Measurements from ENCODE around the gene NRP2.
A peak's percentile ranks its signal among the peaks of the same experiment; 100 is the strongest.

NRP2 gene

DNA sequence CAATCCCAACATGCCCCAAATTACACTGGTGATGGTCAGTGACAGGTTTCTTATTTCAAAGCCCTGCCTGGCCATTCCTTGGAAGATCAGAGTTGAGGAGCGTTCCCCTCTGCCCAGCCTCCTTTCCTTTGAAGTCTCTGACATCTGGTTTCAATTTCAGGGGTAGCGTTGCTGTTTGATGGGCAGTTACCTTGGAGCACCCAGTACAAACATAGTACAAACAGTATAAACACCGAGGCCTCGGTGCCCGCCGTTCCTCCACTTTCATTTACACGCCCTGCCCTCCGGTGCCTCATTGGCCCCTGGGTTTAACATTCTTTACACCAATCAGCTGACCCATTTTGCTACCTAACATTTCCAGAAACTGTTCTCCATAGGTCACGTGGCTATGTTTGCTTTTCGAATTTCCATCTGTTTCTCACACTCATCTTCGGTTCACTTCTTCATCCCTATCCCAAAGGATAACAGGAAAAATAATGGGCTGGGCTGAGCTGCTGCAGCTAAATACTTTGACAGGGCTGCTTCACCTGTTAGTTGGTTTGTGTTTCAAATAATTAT, 65.6 kb downstream of the NRP2 start:
- TF ChIP-seq GATA2 (IDR thresholded peaks at IDR 0.05; ENCODE audit: low read depth, low read length) (no peak), GATA3 (IDR thresholded peaks at IDR 0.05; ENCODE audit: low read depth, low read length) (no peak)

DNA sequence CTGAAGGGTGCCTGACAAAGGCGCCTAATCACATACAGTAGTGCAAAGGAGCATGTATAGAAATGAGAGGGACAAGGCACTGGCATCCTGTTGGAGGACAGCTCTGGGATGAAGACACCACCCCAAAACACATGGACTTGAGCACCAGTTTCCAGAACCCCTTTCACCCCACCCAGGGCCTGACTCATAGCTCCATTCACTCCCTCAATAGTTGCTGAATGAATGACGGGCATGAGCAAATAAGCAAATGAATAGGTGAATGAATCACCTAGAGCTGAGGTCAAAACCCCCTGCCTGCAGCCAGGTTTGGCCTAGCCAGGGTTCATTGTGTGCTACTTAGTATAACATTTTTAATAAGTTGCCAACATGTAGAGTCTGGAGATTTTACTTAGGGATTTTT, 66.3 kb downstream of the NRP2 start:
- TF ChIP-seq GATA2 (IDR thresholded peaks at IDR 0.05; ENCODE audit: low read depth, low read length) (no peak), GATA3 (IDR thresholded peaks at IDR 0.05; ENCODE audit: low read depth, low read length) (no peak)

DNA sequence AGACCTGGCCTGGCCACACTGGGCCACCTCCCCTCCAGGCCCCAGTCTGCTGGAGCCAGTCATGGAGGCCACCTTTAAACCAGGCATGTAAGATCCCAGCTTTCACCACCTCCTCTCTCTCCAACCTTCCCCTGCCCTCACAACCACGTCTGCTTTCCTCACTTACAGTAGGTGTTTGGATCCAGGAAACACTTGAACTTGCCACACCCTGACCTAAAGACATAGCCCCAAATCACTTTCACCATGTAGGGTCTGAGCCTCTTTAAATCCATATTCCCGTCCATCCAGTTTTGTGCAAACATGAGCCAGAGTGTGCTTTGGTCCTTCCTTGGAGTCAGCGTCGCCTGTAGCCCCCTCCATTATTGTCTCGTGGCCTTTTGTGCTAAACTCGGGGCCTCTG, 66.8 kb downstream of the NRP2 start:
- no peak for TF ChIP-seq GATA2 (IDR thresholded peaks at IDR 0.05; ENCODE audit: low read depth, low read length)
- TF ChIP-seq GATA3 (IDR thresholded peaks at IDR 0.05; ENCODE audit: low read depth, low read length) = no peak

DNA sequence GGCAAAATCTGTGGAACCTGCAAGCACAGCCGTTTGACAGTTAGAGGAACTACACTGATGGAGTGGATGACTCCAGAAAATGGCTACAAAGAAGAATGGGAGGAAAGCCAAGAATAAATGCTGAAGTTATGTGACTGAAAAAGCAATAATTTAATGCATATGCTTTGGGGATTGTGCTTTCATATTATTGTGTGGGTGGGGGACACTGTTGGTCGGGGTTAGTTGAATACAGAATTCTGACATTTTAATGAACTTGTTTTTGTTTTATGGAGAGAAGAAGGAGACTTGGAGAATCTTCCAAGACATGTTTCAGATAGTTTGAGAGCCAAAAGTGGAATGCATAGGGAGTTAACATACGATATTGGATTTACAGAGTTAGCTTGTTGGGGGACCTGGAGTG, 68.5 kb downstream of the NRP2 start:
- TF ChIP-seq GATA2 (IDR thresholded peaks at IDR 0.05; ENCODE audit: low read depth, low read length) (no peak), GATA3 (IDR thresholded peaks at IDR 0.05; ENCODE audit: low read depth, low read length) (no peak)

DNA sequence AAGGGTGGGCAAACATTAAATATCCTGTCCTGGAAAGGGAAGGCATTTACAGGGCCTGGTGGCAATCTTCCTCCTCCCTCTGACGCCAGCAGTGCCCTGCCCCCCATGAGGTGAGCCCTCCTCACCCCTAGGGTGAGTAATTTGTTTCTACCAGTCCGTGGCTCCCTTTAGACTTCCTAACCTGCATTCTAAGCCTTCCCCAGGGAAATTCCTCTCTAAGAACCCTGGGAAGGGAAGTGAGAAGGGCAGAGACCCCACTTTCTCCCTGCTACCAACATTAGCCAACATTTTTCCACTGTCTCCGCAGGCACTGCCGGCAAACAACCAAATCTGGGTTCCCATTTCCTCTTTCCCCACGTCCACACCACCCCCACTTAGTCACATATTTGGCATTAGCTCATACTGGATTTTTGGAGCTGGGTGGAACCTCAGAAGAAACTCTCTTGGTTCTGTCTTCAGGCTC, 69.3 kb downstream of the NRP2 start:
- TF ChIP-seq GATA3 (IDR thresholded peaks at IDR 0.05; ENCODE audit: low read depth, low read length) = no peak
- TF ChIP-seq GATA2 (IDR thresholded peaks at IDR 0.05; ENCODE audit: low read depth, low read length) = no peak

DNA sequence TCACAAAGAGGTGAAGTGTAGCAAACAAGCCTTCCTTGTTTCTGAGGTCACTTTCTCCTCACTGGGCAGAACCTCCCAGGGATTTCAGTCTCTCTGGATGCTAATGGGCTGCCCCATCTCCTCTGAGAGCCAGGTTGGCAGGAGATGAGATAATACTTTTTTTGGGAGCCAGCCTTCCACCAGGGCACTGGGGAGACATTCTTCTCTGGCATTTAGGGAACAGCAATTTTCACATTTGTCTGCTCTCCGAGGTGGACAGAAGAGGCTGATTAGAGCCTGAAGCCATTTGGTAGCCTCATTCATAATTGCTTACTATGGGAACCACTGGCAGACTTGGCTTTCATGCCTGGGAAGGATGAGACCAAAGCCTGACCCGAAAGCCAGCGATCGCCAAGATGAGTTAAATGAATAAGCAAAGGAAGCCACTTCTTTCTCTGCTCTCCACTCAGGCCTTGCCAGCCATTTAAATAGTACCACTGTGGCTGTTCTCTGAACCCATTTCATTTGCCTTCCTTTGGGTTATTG, 70.1 kb downstream of the NRP2 start:
- no peak for TF ChIP-seq GATA3 (IDR thresholded peaks at IDR 0.05; ENCODE audit: low read depth, low read length)
- no peak for TF ChIP-seq GATA2 (IDR thresholded peaks at IDR 0.05; ENCODE audit: low read depth, low read length)

DNA sequence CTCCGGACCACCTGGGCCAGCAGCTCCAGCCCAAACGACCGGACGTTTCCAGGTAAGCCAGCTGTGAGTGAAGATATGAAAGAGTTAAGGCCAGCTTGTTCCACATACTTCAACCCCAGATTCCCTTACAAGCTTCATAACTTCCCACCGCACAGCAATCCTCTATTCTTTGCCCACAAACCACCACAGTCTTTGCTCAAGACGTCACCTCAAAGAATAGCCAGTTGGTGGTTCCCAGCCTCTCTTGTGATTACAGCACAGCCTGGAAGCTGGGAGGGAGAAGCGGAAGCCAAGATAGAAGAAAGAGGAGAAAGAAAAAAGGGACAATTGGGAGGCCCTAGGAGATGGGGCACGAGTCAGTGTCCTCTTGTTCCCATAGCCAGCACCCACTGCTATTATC, 70.6 kb downstream of the NRP2 start:
- no peak for TF ChIP-seq GATA2 (IDR thresholded peaks at IDR 0.05; ENCODE audit: low read depth, low read length)
- TF ChIP-seq GATA3 (IDR thresholded peaks at IDR 0.05; ENCODE audit: low read depth, low read length) = no peak

DNA sequence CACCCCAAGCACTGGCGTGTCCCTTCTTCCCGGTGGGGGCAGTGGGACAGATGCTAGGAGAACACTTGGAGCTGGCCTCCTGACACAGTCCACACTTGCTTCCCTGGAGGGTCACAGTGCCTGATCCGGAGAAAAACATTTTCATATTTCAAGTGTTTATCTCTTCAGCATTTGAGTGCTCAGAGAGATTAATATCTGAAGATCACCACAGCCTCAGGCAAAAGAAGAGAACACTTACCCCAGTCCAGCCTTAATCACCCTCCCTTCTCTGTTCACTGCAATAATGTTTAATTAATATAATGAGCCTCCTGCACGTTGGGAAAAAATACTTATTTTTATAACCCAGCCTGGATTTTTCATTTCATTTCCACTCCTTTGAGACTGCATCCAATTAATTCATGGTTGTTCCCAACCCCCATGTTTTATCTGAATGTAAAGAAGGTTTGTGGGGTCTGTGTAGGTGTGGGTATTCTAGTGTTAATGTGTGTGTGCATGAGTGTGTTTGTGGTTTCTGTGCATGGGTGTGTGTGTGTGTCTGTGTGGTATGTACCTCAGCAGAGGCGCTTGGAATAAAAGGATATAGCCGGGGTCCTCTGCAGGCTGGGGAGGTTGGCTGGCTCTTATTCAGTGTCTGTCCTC, 72.1 kb downstream of the NRP2 start:
- TF ChIP-seq GATA2 (IDR thresholded peaks at IDR 0.05; ENCODE audit: low read depth, low read length) = peak; percentile 91
- peak; percentile 75 for TF ChIP-seq GATA3 (IDR thresholded peaks at IDR 0.05; ENCODE audit: low read depth, low read length)

DNA sequence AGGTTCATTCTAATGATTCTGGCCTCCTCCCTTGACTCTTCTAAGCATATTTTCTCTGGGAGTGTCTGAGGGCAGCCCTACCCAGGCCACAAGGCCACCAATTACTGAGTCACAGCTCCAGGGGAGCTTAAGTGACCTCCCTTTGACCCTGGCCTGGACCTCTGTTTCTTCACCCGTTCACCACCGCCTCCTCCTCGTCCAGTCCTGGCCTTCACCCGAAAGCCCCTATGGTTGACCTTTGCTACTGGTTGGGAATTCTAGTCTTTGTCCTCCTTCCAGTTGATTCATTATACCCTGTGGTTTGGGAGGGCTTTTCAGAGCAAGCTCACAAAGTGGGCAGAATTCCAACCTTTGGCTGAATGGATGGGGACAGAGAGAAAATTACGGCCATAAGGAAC, 72.6 kb downstream of the NRP2 start:
- TF ChIP-seq GATA2 (IDR thresholded peaks at IDR 0.05; ENCODE audit: low read depth, low read length) (no peak), GATA3 (IDR thresholded peaks at IDR 0.05; ENCODE audit: low read depth, low read length) (no peak)

DNA sequence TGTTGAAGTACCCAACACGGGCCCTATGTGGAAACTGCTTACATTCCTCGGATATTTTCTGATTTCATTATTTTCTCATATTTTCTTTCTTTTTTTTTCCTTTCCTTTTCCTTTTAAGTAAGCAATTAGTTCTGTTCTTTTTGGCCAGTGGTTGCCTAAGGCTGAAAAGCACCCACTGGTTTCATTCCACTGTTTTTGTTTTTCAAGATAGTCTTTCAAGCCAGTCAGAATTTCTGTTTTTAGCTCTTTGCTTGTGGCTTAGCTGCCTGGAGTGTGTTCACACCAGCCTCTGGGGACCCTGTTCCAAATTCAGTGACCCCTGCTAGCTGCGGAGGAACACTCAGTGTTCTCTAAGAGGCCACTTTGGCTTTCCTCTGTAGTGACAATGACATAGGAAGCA, 73.6 kb downstream of the NRP2 start:
- TF ChIP-seq GATA3 (IDR thresholded peaks at IDR 0.05; ENCODE audit: low read depth, low read length) = no peak
- no peak for TF ChIP-seq GATA2 (IDR thresholded peaks at IDR 0.05; ENCODE audit: low read depth, low read length)

DNA sequence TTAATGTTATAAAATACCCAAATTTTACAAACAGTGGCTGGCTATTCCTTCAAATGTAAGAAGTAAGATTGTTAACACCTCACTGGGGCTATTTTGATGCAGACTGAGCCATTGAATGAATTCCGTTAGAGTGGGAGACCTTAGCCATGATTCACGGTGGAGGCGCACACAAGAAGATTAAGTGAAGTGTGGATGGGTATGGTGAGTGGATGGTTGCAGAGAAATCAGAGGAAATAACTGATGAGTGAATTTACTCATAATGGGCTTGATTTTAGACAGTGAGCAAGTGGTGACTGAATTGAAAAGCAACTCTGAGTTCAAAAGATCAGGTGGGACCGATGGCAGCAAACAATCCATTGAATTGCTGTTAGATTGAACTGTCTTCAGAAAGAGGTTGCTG, 75.0 kb downstream of the NRP2 start:
- no peak for TF ChIP-seq GATA2 (IDR thresholded peaks at IDR 0.05; ENCODE audit: low read depth, low read length)
- no peak for TF ChIP-seq GATA3 (IDR thresholded peaks at IDR 0.05; ENCODE audit: low read depth, low read length)

DNA sequence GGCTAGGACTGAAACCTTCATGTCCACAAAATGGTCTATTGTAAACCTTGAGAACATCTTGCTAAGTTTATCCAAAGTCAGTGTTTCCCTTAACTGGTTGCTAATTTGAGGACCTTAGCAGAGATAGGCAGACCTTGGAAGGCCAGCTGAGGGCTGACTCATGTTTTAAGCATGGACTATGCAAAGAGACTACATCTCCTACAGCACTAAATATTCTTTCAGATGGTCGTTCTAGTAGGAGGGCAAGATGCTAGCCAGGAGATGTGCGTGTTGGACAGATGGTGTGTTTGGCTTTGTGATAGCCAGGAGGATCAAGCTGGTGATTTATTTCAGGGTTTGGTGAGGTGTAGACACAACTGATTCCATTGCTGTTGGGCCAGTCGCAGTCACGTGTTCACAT, 75.8 kb downstream of the NRP2 start:
- TF ChIP-seq GATA3 (IDR thresholded peaks at IDR 0.05; ENCODE audit: low read depth, low read length) (no peak), GATA2 (IDR thresholded peaks at IDR 0.05; ENCODE audit: low read depth, low read length) (no peak)

DNA sequence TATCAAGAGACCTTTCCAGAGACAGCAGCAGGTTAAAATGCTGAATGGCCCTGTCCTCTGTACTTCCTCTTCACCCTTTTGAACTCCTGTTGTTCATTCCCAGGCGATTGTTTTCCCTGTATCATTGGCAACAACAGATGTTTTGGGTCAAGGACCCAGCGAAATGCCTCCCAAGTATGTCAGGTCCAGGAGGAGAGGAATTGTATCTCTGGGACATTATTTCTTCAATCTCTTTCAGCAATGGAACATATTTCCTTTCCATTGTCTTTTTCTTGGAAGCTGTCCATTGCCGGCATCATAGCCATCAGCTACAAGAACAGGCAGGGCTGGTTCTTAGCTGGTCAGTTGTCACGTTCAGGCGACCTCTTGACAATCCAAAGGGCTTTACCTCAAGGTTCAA, 76.2 kb downstream of the NRP2 start:
- TF ChIP-seq GATA2 (IDR thresholded peaks at IDR 0.05; ENCODE audit: low read depth, low read length) (no peak), GATA3 (IDR thresholded peaks at IDR 0.05; ENCODE audit: low read depth, low read length) (no peak)

DNA sequence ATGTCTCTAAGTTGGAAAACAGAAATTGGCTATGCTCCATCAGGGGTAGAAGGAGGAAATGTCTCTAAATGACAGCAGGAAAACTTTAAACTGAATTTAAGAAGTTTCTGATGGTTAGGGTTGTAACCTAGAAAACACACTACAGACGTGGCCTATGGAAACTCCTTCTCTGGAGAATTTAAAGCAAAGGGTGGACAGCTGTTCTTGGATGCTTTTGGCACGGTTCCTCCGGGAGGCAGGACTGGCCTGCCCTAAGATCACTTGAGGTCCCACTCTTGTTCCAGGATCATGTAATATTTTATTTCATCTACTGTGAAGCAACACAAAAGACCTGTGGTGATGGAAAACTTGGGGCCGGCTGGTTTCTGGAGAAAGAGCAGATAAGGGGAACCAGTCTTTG, 77.0 kb downstream of the NRP2 start:
- TF ChIP-seq GATA3 (IDR thresholded peaks at IDR 0.05; ENCODE audit: low read depth, low read length) (no peak), GATA2 (IDR thresholded peaks at IDR 0.05; ENCODE audit: low read depth, low read length) (no peak)

DNA sequence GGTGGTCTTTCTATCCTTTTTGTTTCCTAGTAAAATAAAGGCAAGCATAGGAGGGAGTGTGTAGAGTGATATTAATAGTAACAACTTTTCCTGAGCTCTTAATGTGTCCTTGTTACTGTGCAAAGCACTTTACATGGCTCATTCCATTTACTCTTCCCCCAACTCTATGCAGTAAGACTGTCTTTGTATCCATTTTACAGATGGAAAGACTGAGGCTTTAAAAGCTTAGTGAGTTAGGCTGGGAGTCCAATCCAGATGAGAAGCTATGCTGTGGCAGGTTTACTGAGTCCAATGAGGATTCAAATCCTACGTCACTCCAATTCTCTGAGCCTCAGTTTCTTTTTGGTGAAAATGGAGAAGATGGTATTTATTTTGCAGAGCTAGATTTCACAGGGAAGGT, 77.4 kb downstream of the NRP2 start:
- no peak for TF ChIP-seq GATA2 (IDR thresholded peaks at IDR 0.05; ENCODE audit: low read depth, low read length)
- TF ChIP-seq GATA3 (IDR thresholded peaks at IDR 0.05; ENCODE audit: low read depth, low read length) = no peak
